ENCODE measurements around the gene PLCH1.

GRCh38 chr3:155417119-155417517, 327.8 kb downstream of the PLCH1 start:
- no peak for TF ChIP-seq EZH2phosphoT487 (IDR thresholded peaks at IDR 0.05; ENCODE audit: unreplicated experiment)
- no peak for TF ChIP-seq CTCF (conservative IDR thresholded peaks at IDR 0.05; ENCODE audit: low read depth in 2 of 2)
- no peak for TF ChIP-seq EZH2 (IDR thresholded peaks at IDR 0.05; ENCODE audit: low read depth, unreplicated experiment)
